Coronary artery (tissue), 2 donors: ENCODE measurements around the gene METTL8.

Experiments used
- DNase-seq: peaks from one replicate; pipeline ENCODE4 v3.0.0-alpha.2; 2017; ENCODE audit warnings: low spot score
- H3K27ac ChIP-seq, 2 donors: fragments of 200-600 bp; sonication (generic); one replicate each; pipeline ENCODE4 v1.5.1; 2016 to 2019
- H3K4me3 ChIP-seq: fragments of 200-600 bp; sonication (generic); 2 replicates; pipeline ENCODE4 v1.5.1; 2016; ENCODE audit warnings: mild to moderate bottlenecking, moderate library complexity
- CTCF ChIP-seq: fragments of 200-600 bp; sonication (generic); IDR thresholded peaks from one replicate; pipeline ENCODE4 v1.5.1; 2019; ENCODE audit warnings: antibody characterized with exemption

Gene METTL8

GRCh38 chr2:171344182-171344581, 89.6 kb downstream of the METTL8 start:
- H3K4me3 ChIP-seq = no peak overlapping the region
- TF ChIP-seq CTCF = no peak
- DNase-seq = no peak
- H3K27ac ChIP-seq = no peak overlapping the region

- no peak for TF ChIP-seq CTCF
- no peak for DNase-seq
- Histone ChIP-seq H3K4me3 (no peak overlapping the region), H3K27ac (no peak overlapping the region)
Observed at GRCh38 chr2:171342067-171342413, 91.8 kb downstream of the METTL8 start.

GRCh38 chr2:171341394-171342066, 92.3 kb downstream of the METTL8 start:
- no peak for DNase-seq
- no peak for TF ChIP-seq CTCF
- no peak overlapping the region for H3K27ac ChIP-seq
- H3K4me3 ChIP-seq = no peak overlapping the region

GRCh38 chr2:171334946-171335345, 98.8 kb downstream of the METTL8 start:
- Histone ChIP-seq H3K27ac (no peak overlapping the region), H3K4me3 (no peak overlapping the region)
- no peak for DNase-seq
- TF ChIP-seq CTCF = no peak

- no peak for TF ChIP-seq CTCF
- no peak for DNase-seq
- no peak overlapping the region for H3K27ac ChIP-seq
Observed at GRCh38 chr2:171334171-171334570, 99.6 kb downstream of the METTL8 start.

GRCh38 chr2:171330155-171330956, 103.4 kb downstream of the METTL8 start:
- Histone ChIP-seq H3K27ac (no peak overlapping the region), H3K4me3 (no peak overlapping the region)
- no peak for DNase-seq
- no peak for TF ChIP-seq CTCF

More at GRCh38 chr2:171334171-171334570, 99.6 kb downstream of the METTL8 start:
- no peak overlapping the region for H3K4me3 ChIP-seq

GRCh38 chr2:171327043-171327496, 106.7 kb downstream of the METTL8 start:
- no peak for TF ChIP-seq CTCF
- H3K27ac ChIP-seq = no peak overlapping the region
- DNase-seq = no peak
- H3K4me3 ChIP-seq = no peak overlapping the region
